Measurements from ENCODE around the gene RPL31.
"Not testable (repeated sequence)": the region's sequence is repeated elsewhere in the genome, so short reads cannot be mapped to it uniquely, and the experiment has no call there.

Gene RPL31

DNA sequence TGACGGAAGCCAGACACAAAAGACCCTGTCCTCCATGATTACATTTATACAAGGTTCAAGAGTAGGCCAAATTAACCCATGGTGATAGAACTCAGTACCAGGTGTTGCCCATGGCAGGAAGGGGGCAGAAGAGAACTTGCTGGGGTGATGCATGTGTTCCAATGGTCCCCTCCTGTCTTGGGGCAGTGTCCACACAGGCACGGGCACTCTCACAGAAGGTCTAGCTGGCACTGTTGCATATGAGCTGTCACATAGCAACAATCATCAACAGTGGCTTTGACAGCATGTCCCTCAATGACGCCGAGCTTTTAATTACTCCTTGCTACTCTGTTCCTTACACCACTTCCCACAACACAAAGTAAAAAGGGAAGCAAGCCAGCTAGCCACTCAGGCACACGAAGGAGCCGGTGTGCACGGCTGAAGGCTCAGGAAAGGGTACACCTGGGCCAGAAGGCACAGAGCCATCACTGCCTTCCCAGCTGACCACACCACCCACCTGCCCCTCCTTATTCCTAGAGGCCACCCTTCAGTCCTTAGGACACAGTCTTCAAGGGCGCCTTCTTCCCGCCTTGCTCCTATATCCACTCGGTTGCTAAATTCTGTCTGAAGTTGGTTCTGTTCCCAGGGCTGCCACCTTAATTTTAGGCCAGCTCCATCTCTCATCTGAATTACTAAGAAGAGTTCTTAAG, 28.9 kb downstream of the RPL31 start:
- DNase-seq: no peak

DNA sequence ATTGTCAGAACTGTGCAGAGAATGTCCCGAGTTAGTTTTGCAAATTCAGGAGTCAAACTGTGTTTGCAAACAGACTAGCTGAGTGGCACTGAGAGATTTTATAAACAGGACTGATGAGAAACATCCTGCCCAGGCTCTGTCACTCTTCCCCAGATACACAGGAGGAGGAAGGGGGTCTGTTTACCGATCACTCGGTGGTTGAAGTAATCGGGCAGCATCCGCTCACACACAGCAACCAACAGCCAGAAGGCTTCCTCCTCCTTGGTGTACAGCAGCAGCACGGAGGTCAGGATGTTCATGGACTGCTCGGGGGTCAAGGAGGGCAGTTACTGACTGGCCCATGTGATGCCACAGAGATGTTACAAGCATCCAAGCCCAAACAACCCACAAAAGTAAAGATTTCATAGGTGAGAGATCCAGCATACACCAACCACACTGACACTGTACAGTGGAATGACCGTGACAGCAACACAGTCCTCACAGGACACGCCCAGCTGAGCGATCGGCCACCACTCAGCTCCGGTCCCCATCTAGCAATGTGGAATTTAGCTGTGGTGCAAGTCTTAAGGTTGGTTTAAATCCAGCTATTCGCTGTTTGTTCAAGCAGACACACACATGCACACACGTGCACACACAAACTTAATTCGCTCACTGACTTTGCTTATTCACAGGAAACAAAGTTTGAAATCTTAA, 30.1 kb downstream of the RPL31 start:
- DNase-seq: no peak

DNA sequence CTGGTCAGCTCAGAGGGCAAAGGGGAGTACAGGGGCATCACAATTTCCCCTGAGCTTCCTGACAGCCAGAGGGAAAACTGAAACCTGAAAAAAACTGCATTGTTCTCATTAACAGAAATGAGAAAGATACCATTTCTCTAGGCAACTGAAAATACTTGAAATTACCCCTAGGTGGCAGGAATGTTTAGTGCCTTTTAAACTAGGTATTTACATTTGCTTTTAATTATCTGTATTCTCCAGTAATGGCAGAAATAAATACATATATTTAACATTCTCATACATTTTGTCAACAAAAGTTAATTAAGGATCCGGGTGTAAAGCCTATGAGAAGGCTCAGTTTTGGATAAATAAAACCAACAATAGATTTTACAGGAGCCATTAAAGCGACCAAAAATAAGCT, 34.5 kb downstream of the RPL31 start:
- no peak for DNase-seq

DNA sequence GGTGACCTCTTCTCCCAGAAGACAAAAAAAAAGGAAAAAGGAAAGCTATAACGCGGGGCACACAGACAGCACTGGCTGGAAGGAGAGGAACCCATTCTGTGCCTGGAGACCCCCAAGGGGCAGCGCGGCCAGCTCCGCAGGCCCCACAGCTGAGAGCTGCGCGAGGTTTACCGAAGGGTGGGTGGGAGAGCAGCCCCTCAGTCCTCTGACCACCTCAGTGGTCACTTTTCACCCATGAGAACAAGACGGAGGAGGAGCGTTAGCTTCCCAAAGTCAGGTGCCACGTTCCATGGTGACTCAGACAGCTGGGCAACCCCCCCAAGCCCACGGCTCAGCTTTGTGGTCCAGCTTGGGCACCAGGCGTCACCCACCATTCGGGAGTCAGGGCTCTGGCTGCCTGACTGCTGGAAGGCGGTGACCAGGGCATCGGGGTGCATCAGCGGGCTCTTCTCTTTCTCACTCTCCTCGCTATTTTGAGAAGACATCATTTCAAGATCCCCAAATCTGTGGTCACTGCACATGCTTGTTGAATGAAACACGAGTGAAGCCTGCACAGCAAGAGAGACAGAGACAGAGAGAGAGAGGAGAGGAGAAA, 35.2 kb downstream of the RPL31 start:
- no peak for DNase-seq

DNA sequence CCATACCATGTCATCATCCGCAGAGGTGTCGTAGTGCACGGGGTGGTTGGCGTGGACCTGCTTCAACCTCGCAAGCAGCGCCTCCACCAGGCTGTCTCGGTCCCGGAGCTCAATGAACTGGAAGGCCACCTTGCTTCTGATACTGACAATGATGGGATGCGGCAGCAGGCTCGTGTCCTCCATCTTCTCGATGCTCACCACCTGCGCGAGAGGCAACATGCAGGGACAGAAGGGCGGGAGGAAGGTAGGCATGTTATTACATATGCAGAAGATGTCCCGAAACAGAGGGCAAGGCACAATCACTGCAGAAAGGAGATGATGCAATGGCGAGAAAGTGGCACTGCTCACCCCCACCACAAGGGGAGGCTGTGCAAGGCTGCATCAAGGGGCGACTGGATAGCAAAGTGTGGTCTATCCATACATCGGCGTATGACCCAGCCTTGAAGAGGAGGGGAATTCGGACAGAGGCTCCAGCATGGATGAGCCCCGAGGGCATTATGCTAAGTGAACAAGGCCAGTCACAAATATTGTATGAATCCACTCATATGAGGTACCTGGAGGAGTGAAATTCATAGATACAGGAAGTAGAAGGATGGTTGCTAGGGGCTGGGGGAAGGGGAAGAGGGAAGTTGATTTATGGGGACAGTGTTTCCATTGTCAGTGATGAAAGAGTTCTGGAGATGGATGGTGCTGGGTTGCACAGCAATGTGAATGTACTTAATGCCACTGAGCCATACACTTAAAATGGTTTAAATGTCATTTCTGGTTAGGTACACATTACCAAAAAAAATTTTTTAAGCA, 36.6 kb downstream of the RPL31 start:
- peak in 1 of 5 donors; percentile 53 for DNase-seq

DNA sequence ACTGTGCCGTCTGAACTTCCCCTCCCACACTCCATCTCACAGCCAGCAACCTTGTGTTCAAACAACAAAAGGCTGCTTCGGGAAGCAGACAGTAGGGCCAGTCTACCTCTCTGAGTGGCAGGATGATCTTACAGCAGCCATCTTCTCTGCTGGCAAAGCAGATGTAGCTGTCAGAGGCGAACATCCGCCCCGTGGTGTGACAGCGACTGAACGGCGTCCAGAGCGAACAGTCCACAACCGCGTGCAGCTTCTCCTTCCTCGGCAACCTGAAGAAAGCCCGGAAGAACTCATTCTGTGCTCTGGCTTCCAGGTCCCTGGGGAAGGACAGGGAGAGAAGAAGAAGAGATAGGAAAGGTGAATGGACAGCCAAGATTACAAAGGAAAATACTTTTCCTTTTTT, 38.0 kb downstream of the RPL31 start:
- DNase-seq: no peak

DNA sequence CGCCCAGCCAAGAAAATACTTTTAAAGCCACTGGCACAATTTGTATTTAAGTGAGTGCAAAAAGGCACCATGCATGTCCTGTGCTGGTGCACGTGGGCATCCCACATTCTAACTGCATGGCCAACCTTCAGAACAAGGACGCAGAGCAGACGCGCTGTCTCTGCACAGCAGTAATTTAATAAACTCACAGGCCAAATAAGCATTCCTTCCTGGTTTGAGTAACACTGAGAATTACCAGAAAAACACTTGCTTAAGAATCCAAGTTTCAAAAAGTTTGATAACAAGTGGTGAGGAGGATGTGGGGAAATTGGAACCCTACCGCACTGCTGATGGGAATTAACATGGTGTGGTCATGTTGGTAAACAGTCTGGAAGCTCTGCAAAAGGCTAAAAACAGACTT, 38.7 kb downstream of the RPL31 start:
- no peak for DNase-seq

DNA sequence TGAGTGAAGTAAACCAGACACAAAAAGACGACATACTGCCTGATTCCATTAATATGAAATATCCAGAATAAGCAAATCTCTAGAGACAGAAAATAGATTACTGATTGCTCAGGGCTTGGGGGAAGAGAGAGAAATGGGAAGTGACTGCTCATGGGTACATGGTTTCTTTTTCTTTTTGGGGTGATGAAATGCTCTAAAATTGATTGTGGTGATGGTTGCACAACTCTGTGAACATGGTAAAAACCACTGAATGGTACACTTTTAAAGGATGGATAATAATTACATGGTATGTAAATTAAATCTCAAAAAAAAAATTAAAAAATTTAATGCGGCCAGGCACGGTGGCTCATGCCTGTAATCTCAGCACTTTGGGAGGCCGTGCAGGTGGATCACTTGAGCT, 39.3 kb downstream of the RPL31 start:
- DNase-seq: no peak

DNA sequence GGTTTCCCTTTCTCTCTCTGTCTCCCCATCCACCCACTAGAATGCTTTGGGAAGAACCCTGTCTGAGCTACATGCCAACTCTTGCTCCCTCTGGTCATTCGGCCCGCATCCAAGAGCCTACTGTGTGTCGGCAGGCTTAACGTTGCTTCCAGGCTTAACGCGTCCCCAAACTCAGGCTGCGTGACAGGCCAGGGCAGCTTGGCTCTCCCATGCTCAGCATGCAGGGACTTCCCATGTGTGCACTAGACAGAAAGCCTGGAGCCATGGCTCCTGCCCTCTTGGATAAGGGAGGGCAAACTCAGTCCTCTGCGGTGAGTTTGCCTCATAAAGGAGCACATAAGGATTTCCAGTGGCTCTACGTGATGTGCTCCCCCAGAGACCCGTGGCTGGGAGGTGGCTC, 43.2 kb downstream of the RPL31 start:
- DNase-seq: no peak

DNA sequence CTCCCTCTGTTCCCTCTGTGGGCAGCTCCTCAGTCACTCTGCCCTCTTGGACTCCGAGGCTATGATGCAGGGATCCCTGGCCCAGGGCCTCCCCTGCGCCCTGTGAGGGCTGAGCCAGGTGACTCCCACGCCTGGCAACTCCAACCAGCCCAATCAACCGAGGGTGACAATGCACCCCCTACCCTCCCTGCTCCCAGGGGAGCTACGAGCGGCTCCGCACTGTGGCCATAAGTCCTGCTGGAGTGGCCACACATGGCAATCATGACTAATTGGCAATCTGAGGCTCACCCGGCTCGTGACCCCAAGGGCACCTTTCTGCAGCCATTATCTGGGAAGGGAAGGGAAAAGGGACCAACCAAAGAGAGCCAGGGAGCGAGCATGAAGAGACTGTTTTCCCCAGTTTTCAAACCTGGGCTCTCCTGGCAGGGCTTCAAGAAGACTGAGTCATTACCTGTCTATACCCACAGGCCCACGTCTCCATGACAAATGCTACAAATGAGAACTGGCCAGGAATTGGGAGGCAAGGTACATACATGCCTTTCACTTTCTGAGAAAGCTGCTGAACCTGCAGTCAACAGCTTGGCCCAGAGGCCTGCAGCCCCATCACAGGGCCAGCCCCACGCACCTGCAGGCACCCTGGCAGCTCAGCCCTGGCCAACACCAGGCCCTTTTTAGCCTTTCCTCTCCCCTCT, 45.1 kb downstream of the RPL31 start:
- no peak for DNase-seq

DNA sequence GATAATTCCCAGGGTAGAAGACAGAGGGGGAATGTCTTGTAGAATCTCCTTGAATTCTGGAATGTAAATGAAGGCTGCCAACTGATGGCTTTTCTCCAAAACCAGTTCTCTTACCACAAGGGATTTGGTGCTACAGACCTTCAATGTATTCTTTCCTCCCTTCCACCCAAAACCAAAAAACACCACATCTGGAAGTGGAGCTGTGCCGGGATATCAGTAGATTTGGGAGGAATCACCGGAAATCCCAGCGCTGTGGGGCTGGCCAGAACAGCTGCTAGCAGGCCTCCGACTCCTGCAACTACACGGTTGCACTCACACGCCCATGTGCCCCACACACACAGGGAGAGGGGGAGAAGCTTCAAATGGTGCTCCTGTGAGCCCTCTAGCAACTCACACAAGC, 45.7 kb downstream of the RPL31 start:
- no peak for DNase-seq

DNA sequence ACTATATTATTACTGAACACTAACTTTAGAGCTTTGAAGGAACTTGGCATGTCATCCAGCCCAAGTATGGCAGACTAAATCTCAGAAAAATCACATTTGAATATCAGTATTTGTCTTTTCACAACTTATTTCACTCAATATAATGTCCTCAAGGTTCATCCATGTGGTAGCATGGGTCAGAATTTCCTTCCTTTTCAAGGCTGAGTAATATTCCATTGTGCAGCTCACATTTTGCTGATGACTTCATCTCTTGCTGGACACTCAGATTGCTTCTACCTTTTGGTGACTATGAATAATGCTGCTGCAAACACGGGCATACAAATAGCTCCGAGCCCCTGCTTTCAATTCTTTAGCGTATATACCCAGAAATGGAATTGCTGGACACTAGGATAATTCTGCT, 46.7 kb downstream of the RPL31 start:
- DNase-seq: no peak

DNA sequence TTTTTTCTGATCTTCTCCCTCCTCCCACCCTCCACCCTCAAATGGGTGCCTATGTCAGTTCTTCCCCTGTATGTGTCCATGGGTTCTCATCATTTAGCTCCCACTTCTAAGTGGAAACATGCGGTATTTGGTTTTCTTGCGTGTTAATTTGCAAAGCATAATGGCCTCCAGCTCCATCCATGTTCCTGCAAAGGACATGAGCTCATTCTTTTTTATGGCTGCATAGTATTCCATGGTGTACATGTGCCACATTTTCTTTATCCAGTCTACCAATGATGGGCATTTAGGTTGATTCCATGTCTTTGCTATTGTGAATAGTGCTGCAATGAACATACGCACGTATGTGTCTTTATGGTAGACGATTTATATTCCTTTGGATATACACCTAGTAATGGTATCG, 48.8 kb downstream of the RPL31 start:
- DNase-seq: not testable (repeated sequence)

DNA sequence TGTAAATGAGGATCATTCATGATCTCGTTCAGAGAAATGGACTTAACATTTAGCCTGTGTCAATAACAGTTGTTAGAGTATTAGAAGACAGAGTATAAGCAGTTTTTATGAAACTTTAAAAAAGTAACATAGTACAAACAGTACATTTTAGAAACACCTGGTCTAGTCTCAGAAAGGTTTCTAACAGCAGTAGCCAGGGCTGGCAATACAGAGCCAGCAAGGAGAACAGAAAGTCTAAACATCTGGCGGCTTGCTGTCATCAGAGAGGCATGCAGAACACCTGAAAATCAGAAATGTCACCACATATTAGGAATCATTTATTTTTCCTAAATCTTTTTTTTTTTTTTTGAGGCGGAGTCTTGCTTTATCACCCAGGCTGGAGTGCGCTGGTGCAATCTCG, 50.1 kb downstream of the RPL31 start:
- no peak for DNase-seq

DNA sequence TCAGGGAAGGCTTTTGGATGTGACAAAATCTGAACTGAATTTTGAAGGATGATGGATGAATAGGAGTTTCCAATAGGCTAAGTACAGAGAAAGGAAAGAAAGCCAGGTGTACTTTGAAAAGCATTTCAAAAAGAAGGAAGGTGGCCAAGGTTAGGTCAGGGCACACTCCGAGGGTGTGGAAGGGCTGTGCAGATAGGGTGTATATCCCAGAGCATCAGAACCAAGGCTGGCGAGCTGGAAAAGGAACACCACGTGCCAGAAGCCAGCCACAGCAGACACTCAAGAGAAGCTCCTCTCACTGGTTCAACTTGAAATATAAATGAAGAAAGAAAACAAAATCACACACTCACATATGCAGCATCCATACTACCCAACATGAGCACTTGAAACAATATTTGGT, 51.0 kb downstream of the RPL31 start:
- DNase-seq: no peak

Measured in T-helper 1 cell (primary cell).